ENCODE measurements around the gene ANXA6.

DNA sequence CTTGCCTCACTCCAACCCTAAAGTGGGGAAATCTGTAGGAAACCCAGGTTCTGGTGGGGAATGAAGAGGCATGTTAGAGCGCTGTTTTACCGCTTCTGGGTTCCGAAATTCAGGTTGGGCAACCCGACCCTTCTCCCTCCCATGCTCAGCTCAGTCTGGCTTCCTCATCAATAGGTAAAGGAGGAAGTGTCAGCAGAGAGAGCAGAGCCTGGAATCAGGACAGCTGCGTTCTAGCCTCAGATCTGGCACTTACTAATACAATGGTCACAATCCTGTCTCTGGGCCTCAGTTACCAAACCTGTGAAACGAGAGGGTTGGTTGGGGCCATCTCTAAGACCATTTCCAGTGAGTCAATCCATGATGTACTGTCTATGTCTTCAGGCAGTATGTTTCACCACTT lies 60.5 kb downstream of the ANXA6 start:
- TF ChIP-seq, protein P1, sequence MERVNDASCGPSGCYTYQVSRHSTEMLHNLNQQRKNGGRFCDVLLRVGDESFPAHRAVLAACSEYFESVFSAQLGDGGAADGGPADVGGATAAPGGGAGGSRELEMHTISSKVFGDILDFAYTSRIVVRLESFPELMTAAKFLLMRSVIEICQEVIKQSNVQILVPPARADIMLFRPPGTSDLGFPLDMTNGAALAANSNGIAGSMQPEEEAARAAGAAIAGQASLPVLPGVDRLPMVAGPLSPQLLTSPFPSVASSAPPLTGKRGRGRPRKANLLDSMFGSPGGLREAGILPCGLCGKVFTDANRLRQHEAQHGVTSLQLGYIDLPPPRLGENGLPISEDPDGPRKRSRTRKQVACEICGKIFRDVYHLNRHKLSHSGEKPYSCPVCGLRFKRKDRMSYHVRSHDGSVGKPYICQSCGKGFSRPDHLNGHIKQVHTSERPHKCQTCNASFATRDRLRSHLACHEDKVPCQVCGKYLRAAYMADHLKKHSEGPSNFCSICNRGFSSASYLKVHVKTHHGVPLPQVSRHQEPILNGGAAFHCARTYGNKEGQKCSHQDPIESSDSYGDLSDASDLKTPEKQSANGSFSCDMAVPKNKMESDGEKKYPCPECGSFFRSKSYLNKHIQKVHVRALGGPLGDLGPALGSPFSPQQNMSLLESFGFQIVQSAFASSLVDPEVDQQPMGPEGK (CRISPR knock-in tag; IDR thresholded peaks at IDR 0.05; ENCODE audit: borderline replicate concordance) = no peak
- TF ChIP-seq, protein P2, sequence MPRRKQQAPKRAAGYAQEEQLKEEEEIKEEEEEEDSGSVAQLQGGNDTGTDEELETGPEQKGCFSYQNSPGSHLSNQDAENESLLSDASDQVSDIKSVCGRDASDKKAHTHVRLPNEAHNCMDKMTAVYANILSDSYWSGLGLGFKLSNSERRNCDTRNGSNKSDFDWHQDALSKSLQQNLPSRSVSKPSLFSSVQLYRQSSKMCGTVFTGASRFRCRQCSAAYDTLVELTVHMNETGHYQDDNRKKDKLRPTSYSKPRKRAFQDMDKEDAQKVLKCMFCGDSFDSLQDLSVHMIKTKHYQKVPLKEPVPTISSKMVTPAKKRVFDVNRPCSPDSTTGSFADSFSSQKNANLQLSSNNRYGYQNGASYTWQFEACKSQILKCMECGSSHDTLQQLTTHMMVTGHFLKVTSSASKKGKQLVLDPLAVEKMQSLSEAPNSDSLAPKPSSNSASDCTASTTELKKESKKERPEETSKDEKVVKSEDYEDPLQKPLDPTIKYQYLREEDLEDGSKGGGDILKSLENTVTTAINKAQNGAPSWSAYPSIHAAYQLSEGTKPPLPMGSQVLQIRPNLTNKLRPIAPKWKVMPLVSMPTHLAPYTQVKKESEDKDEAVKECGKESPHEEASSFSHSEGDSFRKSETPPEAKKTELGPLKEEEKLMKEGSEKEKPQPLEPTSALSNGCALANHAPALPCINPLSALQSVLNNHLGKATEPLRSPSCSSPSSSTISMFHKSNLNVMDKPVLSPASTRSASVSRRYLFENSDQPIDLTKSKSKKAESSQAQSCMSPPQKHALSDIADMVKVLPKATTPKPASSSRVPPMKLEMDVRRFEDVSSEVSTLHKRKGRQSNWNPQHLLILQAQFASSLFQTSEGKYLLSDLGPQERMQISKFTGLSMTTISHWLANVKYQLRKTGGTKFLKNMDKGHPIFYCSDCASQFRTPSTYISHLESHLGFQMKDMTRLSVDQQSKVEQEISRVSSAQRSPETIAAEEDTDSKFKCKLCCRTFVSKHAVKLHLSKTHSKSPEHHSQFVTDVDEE (CRISPR knock-in tag; IDR thresholded peaks at IDR 0.05) = no peak
- TF ChIP-seq, protein P3, sequence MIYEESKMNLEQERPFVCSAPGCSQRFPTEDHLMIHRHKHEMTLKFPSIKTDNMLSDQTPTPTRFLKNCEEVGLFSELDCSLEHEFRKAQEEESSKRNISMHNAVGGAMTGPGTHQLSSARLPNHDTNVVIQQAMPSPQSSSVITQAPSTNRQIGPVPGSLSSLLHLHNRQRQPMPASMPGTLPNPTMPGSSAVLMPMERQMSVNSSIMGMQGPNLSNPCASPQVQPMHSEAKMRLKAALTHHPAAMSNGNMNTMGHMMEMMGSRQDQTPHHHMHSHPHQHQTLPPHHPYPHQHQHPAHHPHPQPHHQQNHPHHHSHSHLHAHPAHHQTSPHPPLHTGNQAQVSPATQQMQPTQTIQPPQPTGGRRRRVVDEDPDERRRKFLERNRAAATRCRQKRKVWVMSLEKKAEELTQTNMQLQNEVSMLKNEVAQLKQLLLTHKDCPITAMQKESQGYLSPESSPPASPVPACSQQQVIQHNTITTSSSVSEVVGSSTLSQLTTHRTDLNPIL (CRISPR knock-in tag; IDR thresholded peaks at IDR 0.05; ENCODE audit: low read depth) = no peak
- no peak for TF ChIP-seq ARNTL (CRISPR knock-in tag; IDR thresholded peaks at IDR 0.05; ENCODE audit: borderline replicate concordance, low read depth)
- TF ChIP-seq PPARA (CRISPR knock-in tag; IDR thresholded peaks at IDR 0.05; ENCODE audit: borderline replicate concordance) = no peak
- TF ChIP-seq, protein P4, sequence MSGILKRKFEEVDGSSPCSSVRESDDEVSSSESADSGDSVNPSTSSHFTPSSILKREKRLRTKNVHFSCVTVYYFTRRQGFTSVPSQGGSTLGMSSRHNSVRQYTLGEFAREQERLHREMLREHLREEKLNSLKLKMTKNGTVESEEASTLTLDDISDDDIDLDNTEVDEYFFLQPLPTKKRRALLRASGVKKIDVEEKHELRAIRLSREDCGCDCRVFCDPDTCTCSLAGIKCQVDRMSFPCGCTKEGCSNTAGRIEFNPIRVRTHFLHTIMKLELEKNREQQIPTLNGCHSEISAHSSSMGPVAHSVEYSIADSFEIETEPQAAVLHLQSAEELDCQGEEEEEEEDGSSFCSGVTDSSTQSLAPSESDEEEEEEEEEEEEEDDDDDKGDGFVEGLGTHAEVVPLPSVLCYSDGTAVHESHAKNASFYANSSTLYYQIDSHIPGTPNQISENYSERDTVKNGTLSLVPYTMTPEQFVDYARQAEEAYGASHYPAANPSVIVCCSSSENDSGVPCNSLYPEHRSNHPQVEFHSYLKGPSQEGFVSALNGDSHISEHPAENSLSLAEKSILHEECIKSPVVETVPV (CRISPR knock-in tag; IDR thresholded peaks at IDR 0.05) = no peak
- TF ChIP-seq ESRRG (CRISPR knock-in tag; IDR thresholded peaks at IDR 0.05) = no peak
- TF ChIP-seq TOX (CRISPR knock-in tag; IDR thresholded peaks at IDR 0.05; ENCODE audit: borderline replicate concordance) = no peak
- no peak for TF ChIP-seq ISL1 (CRISPR knock-in tag; IDR thresholded peaks at IDR 0.05)
- no peak for TF ChIP-seq ZFP30 (CRISPR knock-in tag; IDR thresholded peaks at IDR 0.05)
- TF ChIP-seq SNAI2 (CRISPR knock-in tag; IDR thresholded peaks at IDR 0.05) = no peak
- no peak for TF ChIP-seq BACH2 (CRISPR knock-in tag; IDR thresholded peaks at IDR 0.05; ENCODE audit: borderline replicate concordance)
- TF ChIP-seq RARB (CRISPR knock-in tag; IDR thresholded peaks at IDR 0.05) = no peak
- no peak for TF ChIP-seq ZFP3 (CRISPR knock-in tag; IDR thresholded peaks at IDR 0.05)

Data from SK-N-SH treated with all-trans-retinoic acid at 6 μM for 48 hours (cell line).